Measurements from ENCODE around the gene GCG. TPM values are rescaled to one million over a fixed set of nuclear protein-coding genes. Genes with fewer than 3 reads are reported as not detected.

Gene GCG
- total RNA-seq, 1 donor from 2014 or later = 5.2 TPM

DNA sequence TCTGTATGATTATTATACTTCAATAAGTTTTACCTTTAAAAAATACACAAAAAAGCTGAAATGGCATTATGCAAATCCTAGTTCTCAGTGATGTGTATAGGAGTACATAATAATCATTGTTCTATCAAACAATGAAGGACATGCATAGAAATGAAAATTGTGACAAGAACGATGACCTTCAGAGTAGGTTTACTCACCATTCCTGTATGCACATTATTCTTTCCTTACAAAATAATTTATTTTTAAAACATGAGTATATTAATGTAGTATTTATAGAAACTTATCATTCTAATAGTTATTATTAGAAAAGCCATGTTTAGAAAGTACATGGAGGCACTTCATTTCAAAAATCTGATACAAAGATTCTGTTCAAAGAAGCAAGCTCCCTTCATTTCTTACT lies 45.3 kb downstream of the GCG start:
- Histone ChIP-seq H3K4me1 (ENCODE audit: control insufficient read depth in 3 of 3, insufficient read depth in 3 of 3, low read length in 3 of 3) (no peaks in the 10 kb centered on the region), H3K27ac (ENCODE audit: low read depth, low read length) (no peak overlapping the region), H3K36me3 (ENCODE audit: control insufficient read depth in 3 of 3, insufficient read depth in 3 of 3, low read length in 3 of 3) (no peaks in the 10 kb centered on the region), H3K4me3 (ENCODE audit: low read length in 3 of 3) (no peak overlapping the region), H3K9ac (ENCODE audit: low read depth in 1 of 3, low read length in 3 of 3) (no peak overlapping the region), H3K27me3 (ENCODE audit: control insufficient read depth in 3 of 3, insufficient read depth in 3 of 3, low read length in 3 of 3) (no peaks in the 10 kb centered on the region), H3K9me3 (ENCODE audit: control insufficient read depth in 3 of 3, low read length in 3 of 3) (no peaks in the 10 kb centered on the region)

DNA sequence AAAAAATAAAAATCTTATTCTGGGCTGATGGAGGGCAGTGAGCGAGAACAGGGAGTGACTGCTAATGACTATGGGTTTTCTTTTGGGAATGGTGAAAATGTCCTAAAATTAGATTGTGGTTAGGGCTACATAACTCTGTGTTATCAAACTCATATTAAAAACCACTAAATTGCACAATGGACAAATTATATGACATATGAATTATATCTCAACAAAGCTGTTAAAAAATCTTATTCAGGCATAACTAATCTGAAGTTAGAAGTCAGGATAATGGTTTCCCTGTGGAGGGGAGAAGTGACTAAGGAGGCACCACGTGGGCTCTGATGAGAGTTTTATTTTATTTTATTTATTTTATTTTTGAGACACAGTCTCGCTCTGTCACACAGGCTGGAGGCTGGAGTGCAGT lies 45.9 kb downstream of the GCG start:
- no peaks in the 10 kb centered on the region for H3K4me1 ChIP-seq (ENCODE audit: control insufficient read depth in 3 of 3, insufficient read depth in 3 of 3, low read length in 3 of 3)
- no peaks in the 10 kb centered on the region for H3K9me3 ChIP-seq (ENCODE audit: control insufficient read depth in 3 of 3, low read length in 3 of 3)
- no peaks in the 10 kb centered on the region for H3K27me3 ChIP-seq (ENCODE audit: control insufficient read depth in 3 of 3, insufficient read depth in 3 of 3, low read length in 3 of 3)
- no peak overlapping the region for H3K27ac ChIP-seq (ENCODE audit: low read depth, low read length)
- no peak overlapping the region for H3K4me3 ChIP-seq (ENCODE audit: low read length in 3 of 3)
- H3K36me3 ChIP-seq (ENCODE audit: control insufficient read depth in 3 of 3, insufficient read depth in 3 of 3, low read length in 3 of 3) = no peaks in the 10 kb centered on the region
- no peak overlapping the region for H3K9ac ChIP-seq (ENCODE audit: low read depth in 1 of 3, low read length in 3 of 3)

DNA sequence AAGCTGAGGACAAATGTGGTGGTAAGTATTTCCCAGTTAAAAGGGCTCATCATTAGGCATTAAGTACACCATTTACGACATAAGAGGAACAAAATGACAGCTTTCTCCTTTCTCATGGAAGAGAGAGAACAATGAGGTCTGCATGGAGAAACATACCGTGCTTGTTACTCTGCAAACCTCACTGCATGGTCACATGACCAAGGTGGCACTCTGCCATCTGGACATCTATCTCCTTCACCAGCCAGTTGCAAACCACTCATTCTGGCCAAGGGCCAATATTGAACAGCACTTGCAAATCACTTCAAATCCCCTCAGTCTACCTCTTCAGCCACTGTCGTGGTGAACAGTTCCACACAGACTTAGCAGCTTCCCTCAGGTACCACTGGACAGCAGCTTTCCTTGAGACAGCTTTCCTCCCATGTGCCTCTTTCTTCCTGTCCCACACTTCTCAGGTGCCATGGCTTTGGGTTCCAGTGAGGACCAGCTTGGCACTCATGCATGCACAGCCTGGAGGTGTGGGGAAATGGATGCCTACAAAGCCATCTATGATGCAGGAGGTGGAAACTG lies 48.5 kb downstream of the GCG start:
- Histone ChIP-seq H3K9me3 (ENCODE audit: control insufficient read depth in 3 of 3, low read length in 3 of 3) (no peaks in the 10 kb centered on the region), H3K9ac (ENCODE audit: low read depth in 1 of 3, low read length in 3 of 3) (no peak overlapping the region), H3K4me1 (ENCODE audit: control insufficient read depth in 3 of 3, insufficient read depth in 3 of 3, low read length in 3 of 3) (no peaks in the 10 kb centered on the region), H3K27ac (ENCODE audit: low read depth, low read length) (no peak overlapping the region), H3K27me3 (ENCODE audit: control insufficient read depth in 3 of 3, insufficient read depth in 3 of 3, low read length in 3 of 3) (no peaks in the 10 kb centered on the region), H3K36me3 (ENCODE audit: control insufficient read depth in 3 of 3, insufficient read depth in 3 of 3, low read length in 3 of 3) (no peaks in the 10 kb centered on the region), H3K4me3 (ENCODE audit: low read length in 3 of 3) (no peak overlapping the region)

DNA sequence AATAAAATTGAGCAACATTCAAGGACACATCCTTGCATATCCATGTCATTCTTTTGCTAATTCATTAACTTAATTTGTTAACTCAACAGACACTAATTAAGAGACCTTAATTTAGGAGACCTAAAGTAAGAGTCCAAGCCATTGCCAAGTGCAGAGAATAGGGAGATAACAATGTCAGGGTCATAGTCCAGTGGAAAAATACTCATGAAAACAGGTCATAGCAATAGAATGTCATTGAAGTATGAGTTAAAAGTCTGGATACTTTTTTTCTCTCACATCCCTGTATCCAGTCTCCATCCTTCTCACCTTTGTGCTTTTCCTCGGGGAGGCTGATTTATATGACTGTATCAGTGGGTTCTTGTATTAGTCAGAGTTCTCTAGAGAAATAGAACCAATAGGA lies 51.5 kb downstream of the GCG start:
- Histone ChIP-seq H3K4me3 (ENCODE audit: low read length in 3 of 3) (no peak overlapping the region), H3K4me1 (ENCODE audit: control insufficient read depth in 3 of 3, insufficient read depth in 3 of 3, low read length in 3 of 3) (no peaks in the 10 kb centered on the region), H3K36me3 (ENCODE audit: control insufficient read depth in 3 of 3, insufficient read depth in 3 of 3, low read length in 3 of 3) (no peaks in the 10 kb centered on the region), H3K9ac (ENCODE audit: low read depth in 1 of 3, low read length in 3 of 3) (no peak overlapping the region), H3K27me3 (ENCODE audit: control insufficient read depth in 3 of 3, insufficient read depth in 3 of 3, low read length in 3 of 3) (no peaks in the 10 kb centered on the region), H3K9me3 (ENCODE audit: control insufficient read depth in 3 of 3, low read length in 3 of 3) (no peaks in the 10 kb centered on the region), H3K27ac (ENCODE audit: low read depth, low read length) (no peak overlapping the region)

DNA sequence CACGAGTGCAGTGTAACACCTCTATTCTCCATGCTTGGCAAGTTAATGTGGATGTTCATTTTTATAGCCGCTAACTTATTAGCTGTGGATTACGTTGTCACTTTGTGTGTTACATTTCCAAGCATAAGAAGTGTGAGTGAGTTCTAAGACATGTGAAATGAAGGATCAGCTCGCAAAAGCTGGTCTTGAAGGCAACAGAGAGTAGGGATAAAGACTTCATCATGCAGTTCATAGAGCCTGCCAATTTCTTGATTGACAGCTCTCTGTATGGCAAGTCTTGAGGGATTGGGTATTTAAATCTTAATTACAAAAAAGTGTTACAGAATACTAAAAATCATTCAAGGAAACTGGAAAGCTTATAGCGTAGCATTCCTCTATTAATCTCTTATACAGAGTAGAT lies 52.2 kb downstream of the GCG start:
- no peaks in the 10 kb centered on the region for H3K4me1 ChIP-seq (ENCODE audit: control insufficient read depth in 3 of 3, insufficient read depth in 3 of 3, low read length in 3 of 3)
- H3K9me3 ChIP-seq (ENCODE audit: control insufficient read depth in 3 of 3, low read length in 3 of 3) = no peaks in the 10 kb centered on the region
- no peaks in the 10 kb centered on the region for H3K27me3 ChIP-seq (ENCODE audit: control insufficient read depth in 3 of 3, insufficient read depth in 3 of 3, low read length in 3 of 3)
- H3K4me3 ChIP-seq (ENCODE audit: low read length in 3 of 3) = no peak overlapping the region
- no peaks in the 10 kb centered on the region for H3K36me3 ChIP-seq (ENCODE audit: control insufficient read depth in 3 of 3, insufficient read depth in 3 of 3, low read length in 3 of 3)
- no peak overlapping the region for H3K9ac ChIP-seq (ENCODE audit: low read depth in 1 of 3, low read length in 3 of 3)
- H3K27ac ChIP-seq (ENCODE audit: low read depth, low read length) = no peak overlapping the region

Other genes with a start within 250 kb of the GCG start
- 24.0 TPM for gene DPP4, start 78.0 kb downstream of the GCG start, total RNA-seq
- gene FAP, start 91.2 kb upstream of the GCG start, total RNA-seq = 70.5 TPM
- 2.1 TPM for gene IFIH1, start 166.4 kb upstream of the GCG start, total RNA-seq
- gene GCA, start 191.9 kb upstream of the GCG start, total RNA-seq = 20.4 TPM